ENCODE data around the gene ELOVL5.

GRCh38 chr6:53299331-53300005, 49.3 kb downstream of the ELOVL5 start:
- TF ChIP-seq POLR2A (IDR thresholded peaks at IDR 0.05): no peak
- TF ChIP-seq CTCF (IDR thresholded peaks at IDR 0.05): no peak
